Colon (tissue), 2 donors: ENCODE data around the gene MBD2.
"Not testable (repeated sequence)": the region's sequence is repeated elsewhere in the genome, so short reads cannot be mapped to it uniquely, and the experiment has no call there.

ENCODE experiments used
- FAIRE-seq: peaks from 2 replicates; lab custom pipeline; 2012; peaks lifted over from hg19 to GRCh38; lab: Jason Lieb, UNC
- donor health status: control.
- donor health status: control.

Gene MBD2

DNA sequence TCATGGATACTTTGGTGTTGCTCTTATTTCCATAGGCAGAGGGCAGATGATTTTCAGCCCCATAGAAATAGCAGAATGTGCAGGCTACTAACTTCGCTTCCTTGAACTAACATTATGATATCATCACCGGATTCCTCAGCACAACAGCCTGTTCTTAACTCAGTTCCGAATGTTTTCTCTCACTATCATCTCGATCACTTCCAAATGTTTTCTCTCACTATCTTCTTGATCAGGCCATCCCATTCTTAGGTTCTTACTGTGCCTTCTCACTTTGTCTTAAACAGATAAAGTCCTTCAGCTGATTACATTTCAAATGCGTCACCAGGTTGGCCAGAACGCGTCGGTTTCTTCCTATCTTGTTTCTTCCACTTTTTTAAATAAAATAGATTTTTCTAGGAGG lies 11.4 kb upstream of the MBD2 start:
- FAIRE-seq: no peak

GRCh38 chr18:54233747-54234146 lies 9.3 kb upstream of the MBD2 start:
- no peak for FAIRE-seq

DNA sequence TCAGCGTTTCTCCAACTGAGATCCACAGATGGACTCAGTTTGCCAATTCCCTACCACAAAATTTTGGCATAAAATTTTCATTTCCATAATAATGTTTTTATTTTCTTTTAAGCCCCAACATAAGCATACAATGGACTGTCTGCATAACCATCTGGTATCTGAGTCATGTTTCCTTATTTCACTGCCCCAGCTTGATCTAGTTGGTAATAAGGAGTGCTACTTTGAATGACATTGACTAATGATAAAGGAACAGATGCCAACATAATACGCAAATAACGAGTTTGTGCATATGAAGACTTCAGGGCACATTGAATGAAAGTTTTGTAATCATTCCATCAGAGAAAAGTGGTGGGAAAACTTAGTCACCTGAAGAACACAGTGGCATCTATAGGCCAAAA lies 8.8 kb upstream of the MBD2 start:
- FAIRE-seq: no peak

GRCh38 chr18:54232485-54233227 lies 8.2 kb upstream of the MBD2 start:
- FAIRE-seq: no peak

DNA sequence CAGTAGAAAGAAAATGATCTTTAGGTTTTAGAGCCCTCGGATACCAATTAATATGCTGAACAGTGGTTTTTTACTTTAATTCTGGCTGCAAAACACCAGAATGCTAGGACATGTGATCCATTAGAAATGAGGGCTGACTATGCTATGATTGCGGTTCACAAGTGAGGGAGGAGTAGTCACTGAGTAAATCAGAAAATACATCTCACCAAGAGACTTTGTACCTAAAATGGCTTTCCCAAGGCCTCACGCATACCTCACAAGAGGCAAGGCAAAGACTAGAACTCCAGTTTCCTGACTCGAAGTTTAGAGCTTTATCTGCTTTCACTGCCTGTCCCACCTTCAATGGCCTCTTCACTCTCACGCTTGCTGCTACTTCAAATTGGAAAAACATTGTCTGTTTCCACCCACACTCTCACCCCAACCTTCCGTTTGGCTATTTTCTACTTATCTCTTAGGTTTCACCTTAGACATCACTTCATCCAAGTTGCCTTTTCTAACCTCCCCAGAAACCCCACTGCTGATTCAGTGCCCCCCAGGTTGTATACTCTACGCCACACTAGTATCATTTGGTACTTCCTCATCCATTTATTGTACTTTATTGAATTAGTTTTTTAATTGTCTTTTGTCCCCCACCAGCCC lies 5.1 kb upstream of the MBD2 start:
- no peak for FAIRE-seq

DNA sequence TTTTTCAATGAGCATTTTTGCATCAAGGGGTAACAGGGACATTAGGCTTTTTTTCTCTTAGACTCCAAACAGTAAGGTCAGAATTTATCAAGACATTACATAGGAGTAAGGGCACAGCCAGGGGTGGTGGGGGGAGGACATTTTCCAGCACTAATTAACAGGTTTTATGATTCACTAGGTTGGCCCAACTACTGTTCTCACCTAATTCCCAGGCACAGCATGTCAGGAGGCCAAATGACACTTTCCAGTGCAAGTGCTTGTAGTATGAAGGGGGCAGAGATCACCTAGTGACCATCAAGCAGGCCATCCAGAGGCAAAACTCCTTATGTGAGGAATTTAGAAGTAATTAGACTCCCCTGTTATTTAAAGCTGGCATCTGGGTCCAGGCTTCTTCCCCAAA lies 3.9 kb upstream of the MBD2 start:
- FAIRE-seq: no peak

DNA sequence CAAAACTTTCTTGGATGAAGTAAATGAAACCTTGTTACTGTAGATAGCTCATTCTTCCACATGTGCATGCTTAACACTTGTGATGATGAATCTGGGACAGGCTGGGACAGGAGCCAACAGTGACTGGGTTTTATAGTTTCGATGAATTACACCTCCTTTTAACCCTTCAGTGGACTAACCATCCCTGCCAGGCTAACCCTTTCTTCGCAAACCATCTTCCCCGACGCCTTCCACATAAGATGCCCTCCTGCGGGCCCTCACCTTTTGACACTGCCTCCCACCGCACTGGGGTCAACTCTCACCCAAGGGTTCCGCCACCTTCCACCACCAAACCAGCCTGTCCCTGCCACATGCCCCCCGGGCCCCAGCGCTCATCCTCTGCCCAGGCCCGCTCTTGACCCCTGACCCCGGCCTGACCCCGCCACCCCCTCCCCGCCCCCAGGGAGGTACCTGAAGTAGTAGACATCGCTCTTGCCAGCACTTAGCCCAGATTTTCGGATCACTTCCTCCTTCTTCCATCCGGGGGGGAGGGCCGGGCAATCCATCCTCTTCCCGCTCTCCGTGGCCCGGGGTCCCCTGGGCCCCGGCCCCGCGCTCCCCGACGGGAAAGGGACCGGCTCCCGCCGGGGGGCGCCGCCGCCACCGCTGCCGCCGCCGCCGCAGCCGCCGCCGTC lies 764 bp downstream of the MBD2 start:
- FAIRE-seq: no peak

DNA sequence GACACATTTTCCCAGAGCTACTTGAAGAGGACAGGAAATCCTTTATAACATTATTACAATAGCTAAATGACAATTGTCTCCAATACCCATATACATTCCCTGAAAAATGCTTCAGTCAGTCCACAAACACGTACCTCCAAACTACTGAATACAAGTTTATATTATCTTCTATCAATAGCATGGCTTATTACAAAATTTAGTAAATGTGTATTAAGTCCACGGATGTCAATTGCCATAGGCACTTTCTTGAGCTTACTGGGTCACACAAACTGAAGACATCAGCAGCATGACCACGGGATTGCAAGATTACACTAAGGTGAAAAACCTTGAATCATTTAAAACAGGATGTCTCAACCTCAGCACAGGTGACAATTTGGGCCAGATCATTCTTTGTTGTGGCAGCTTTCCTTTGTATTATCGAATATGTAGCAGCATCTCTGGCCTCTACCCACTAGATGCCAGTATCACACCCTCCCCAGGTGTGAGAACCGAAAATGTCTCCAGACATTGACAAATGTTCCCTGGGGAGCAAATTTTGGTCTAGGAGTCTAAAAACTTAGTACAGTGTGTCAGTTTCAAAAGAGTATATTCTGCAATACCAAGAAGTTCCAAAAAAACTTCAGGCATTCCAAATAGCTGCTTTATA lies 1.4 kb downstream of the MBD2 start:
- no peak for FAIRE-seq

DNA sequence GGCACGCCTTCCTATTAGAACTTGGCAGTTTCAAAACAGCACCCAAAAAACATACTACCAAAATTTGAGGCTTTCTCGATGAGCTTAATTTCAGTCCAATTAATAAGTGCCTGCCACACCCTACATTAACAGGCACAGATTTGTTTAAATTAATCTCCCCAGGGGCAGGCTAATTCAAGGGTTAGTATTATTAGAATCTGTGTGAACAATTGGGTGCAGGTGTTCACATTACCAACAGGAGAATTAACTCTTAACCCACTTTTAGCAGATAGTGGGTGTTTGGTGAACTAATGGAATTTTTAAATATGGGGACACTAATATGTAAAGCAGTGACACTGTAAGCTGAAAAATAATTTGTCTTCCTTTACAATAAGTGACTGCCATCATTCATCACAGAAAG lies 4.1 kb downstream of the MBD2 start:
- FAIRE-seq: no peak

GRCh38 chr18:54218803-54219202 lies 5.7 kb downstream of the MBD2 start:
- FAIRE-seq: not testable (repeated sequence)

DNA sequence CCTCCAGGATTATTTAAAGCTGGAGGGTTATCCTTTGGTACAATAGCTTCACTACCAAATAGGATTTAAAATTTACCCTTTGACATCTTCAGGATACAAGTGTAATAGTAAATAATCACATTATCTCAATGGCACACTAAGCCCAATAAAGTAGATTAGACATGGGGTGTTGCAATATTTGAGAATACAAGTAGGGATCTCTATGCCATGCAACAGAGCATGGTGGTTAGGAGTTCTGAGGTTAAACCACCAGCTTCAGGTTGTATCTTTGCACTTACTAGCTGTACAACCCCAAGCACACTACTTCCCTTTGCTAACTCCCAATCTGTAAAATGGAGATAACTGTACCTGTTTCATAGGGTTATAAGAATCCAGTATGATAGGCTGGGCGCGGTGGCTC lies 6.2 kb downstream of the MBD2 start:
- no peak for FAIRE-seq

DNA sequence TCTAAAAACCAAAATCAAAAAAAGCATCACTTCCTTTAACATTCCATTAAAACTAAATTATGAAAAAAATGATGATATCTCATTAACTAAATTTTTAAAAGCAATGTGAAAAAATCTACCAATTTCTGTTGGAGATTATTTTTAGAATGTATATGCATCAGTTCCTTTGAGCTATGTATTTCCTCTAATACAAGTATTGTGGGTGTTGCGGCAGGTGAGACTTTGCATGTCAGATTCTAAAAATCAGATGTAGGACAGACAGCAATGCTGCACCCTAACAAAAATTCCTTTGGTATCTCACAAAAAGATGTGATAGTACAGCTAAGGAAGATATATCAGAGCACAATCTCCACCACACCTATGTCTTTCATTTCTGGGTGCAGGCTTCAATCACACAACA lies 6.8 kb downstream of the MBD2 start:
- no peak for FAIRE-seq

GRCh38 chr18:54215069-54215468 lies 9.4 kb downstream of the MBD2 start:
- no peak for FAIRE-seq

DNA sequence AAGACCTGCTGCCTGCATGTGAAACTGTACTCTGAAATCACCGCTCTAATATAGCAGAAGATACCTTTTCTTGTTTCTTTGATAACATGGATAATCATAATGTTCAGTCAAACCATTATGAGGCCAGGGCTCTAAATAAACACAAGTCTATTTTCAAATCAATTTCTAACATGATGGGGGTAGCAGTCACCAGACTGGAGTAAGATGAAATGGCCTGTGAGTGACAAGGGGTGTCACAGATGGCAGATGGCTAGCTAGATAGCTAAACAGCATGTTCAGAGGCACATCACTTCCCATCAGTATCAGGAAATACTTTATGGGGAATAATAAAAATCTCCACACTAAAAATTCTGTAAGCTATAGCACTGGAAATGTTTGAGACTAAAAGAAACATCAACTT lies 14.0 kb downstream of the MBD2 start:
- FAIRE-seq: no peak

GRCh38 chr18:54209471-54210180 lies 14.8 kb downstream of the MBD2 start:
- no peak for FAIRE-seq

- no peak for FAIRE-seq
Observed at GRCh38 chr18:54206447-54206846, 18.0 kb downstream of the MBD2 start.

GRCh38 chr18:54205959-54206358 lies 18.5 kb downstream of the MBD2 start:
- FAIRE-seq: no peak

- not testable (repeated sequence) for FAIRE-seq
Observed at GRCh38 chr18:54205448-54205847, 19.0 kb downstream of the MBD2 start.

DNA sequence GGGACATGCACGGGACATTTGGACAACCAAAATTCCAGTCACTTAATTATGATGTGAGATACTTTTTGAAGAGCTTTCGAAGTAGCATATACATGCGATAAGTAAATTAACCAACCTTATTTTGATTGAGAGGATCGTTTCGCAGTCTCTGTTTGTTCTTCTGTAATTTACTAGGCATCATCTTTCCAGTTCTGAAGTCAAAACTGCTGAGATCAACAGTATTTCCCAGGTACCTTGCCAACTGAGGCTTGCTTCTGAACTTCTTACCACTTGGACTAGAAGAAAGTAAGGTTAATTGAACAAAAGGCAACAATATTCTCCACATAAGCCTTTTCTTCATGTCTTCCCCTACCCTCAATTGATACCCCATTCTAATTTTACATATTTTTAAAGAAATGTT lies 19.6 kb downstream of the MBD2 start:
- FAIRE-seq: no peak

- FAIRE-seq: no peak
Observed at GRCh38 chr18:54203914-54204313, 20.6 kb downstream of the MBD2 start.

DNA sequence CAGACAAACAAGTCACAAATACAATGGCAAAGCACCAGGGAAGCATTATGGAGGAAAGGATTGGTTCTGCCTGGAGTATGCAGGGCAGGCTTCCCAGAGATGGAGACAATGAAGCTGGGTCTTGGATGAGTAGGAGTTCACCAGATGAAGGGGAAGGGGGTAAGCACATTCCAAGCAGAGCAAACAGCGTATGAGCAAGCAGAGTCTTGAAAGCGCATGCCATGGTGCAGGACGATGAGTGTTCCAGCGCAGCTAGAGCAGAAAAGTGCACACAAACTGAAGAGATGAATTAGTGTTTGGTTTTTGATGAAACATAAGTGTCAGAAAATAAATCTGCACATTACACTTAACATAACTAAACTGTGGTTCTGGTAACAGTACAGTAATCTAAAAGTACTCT lies 21.6 kb downstream of the MBD2 start:
- FAIRE-seq: no peak

- FAIRE-seq: no peak
Observed at GRCh38 chr18:54197747-54198411, 26.6 kb downstream of the MBD2 start.
